Pons (tissue), 1 donor: Measurements from ENCODE around the gene ST8SIA1.
"Not testable (repeated sequence)": the region's sequence is repeated elsewhere in the genome, so short reads cannot be mapped to it uniquely, and the experiment has no call there.

ENCODE experiments used
- DNase-seq: peaks from one replicate; pipeline ENCODE4 v3.0.0-alpha.2; 2016; ENCODE audit warnings: low spot score

The ST8SIA1 gene

GRCh38 chr12:22169376-22169775 is 165.1 kb downstream of the ST8SIA1 start:
- DNase-seq: no peak

GRCh38 chr12:22164139-22164538 is 170.4 kb downstream of the ST8SIA1 start:
- DNase-seq: no peak

- no peak for DNase-seq
Measured at GRCh38 chr12:22163594-22163993, 170.9 kb downstream of the ST8SIA1 start.

GRCh38 chr12:22160396-22161003 is 174.0 kb downstream of the ST8SIA1 start:
- DNase-seq: no peak

GRCh38 chr12:22149286-22149685 is 185.2 kb downstream of the ST8SIA1 start:
- DNase-seq: not testable (repeated sequence)

- DNase-seq: not testable (repeated sequence)
Measured at GRCh38 chr12:22146686-22147085, 187.8 kb downstream of the ST8SIA1 start.
